ENCODE data around the gene WNT5B.
A peak's percentile ranks its signal among the peaks of the same experiment; 100 is the strongest.

WNT5B gene

DNA sequence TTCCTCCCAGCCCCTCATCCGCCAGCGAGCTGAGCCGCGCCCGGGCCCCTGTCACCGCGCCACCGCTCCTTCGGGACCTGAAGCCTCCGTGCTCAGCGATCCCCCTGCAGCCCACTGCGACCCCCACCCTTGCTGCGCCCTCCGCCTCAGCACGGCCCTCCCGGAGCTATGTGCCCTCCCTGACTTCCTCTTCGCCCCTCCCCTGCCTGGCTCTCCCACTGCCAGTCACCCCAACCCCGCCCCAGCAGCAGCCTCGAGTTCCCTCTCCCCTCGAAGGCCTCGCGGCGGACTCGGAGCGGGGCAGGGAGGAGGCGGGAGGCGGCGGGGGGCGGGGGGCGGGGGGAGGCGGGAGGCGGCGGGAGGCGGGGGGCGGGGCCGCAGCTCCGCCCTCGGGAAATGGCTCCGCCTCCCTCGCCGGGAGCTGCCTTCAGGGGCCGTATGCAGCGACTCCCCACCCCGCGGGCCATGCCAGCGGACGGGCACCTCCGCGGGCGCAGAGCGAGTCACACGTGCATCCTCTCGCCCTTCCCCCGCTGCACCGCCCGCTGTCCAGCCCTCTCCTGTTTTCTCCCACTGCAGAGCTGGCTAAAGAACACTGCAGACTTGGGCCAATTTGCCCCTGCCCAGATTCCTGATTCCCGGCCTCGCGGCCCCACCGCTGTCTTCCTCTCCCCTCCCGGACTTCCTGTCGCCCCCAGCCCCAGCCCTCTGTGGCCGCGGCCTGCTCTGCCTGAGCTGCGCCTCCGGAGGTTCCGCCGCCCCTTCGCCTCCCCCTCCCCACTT lies 32.7 kb downstream of the WNT5B start:
- H3K9ac ChIP-seq (ENCODE audit: low read length): peak overlapping the region; percentile 35; the same call in 1 of the 2 replicates
- H3K9me3 ChIP-seq (ENCODE audit: insufficient read depth, low read length): no peaks in the 10 kb centered on the region
- no peaks in the 10 kb centered on the region for H3K79me2 ChIP-seq (ENCODE audit: low read length)
- peak overlapping the region; percentile 72 for H3K4me2 ChIP-seq (ENCODE audit: low read length)
- H3K36me3 ChIP-seq (replicated peaks; ENCODE audit: low read depth, low read length): no peaks in the 10 kb centered on the region
- no peaks in the 10 kb centered on the region for H3K27me3 ChIP-seq (ENCODE audit: low read depth, low read length)
- no peak overlapping the region for H2AFZ ChIP-seq (ENCODE audit: low read depth, low read length)
- no peak for TF ChIP-seq EZH2phosphoT487 (IDR thresholded peaks at IDR 0.05; ENCODE audit: low read depth)
- TF ChIP-seq, protein P1, sequence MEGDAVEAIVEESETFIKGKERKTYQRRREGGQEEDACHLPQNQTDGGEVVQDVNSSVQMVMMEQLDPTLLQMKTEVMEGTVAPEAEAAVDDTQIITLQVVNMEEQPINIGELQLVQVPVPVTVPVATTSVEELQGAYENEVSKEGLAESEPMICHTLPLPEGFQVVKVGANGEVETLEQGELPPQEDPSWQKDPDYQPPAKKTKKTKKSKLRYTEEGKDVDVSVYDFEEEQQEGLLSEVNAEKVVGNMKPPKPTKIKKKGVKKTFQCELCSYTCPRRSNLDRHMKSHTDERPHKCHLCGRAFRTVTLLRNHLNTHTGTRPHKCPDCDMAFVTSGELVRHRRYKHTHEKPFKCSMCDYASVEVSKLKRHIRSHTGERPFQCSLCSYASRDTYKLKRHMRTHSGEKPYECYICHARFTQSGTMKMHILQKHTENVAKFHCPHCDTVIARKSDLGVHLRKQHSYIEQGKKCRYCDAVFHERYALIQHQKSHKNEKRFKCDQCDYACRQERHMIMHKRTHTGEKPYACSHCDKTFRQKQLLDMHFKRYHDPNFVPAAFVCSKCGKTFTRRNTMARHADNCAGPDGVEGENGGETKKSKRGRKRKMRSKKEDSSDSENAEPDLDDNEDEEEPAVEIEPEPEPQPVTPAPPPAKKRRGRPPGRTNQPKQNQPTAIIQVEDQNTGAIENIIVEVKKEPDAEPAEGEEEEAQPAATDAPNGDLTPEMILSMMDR (IDR thresholded peaks at IDR 0.05; ENCODE audit: low read depth, low read length): no peak
- no peaks in the 10 kb centered on the region for H3K4me1 ChIP-seq (ENCODE audit: low read length)
- no peaks in the 10 kb centered on the region for H4K20me1 ChIP-seq (ENCODE audit: insufficient read depth, low read length)
- peak overlapping the region; percentile 71 for H3K4me3 ChIP-seq (ENCODE audit: low read length)
- 0 out of 2 replicates have a peak overlapping the region, but pooled peaks have one; percentile 11 for H3K27ac ChIP-seq (ENCODE audit: low read length)

GRCh38 chr12:1662761-1663439 lies 33.9 kb downstream of the WNT5B start:
- Histone ChIP-seq H3K9me3 (ENCODE audit: insufficient read depth, low read length) (no peaks in the 10 kb centered on the region), H4K20me1 (ENCODE audit: insufficient read depth, low read length) (no peaks in the 10 kb centered on the region), H3K4me1 (ENCODE audit: low read length) (no peaks in the 10 kb centered on the region), H3K4me3 (ENCODE audit: low read length) (no peak overlapping the region), H3K27me3 (ENCODE audit: low read depth, low read length) (no peaks in the 10 kb centered on the region), H3K9ac (ENCODE audit: low read length) (no peak overlapping the region), H3K27ac (ENCODE audit: low read length) (no peak overlapping the region), H2AFZ (ENCODE audit: low read depth, low read length) (no peak overlapping the region), H3K4me2 (ENCODE audit: low read length) (no peak overlapping the region), H3K36me3 (replicated peaks; ENCODE audit: low read depth, low read length) (no peaks in the 10 kb centered on the region), H3K79me2 (ENCODE audit: low read length) (no peaks in the 10 kb centered on the region)
- TF ChIP-seq, protein P1 (IDR thresholded peaks at IDR 0.05; ENCODE audit: low read depth, low read length): no peak
- TF ChIP-seq EZH2phosphoT487 (IDR thresholded peaks at IDR 0.05; ENCODE audit: low read depth): no peak

GRCh38 chr12:1663440-1664132 lies 34.6 kb downstream of the WNT5B start:
- no peaks in the 10 kb centered on the region for H3K27me3 ChIP-seq (ENCODE audit: low read depth, low read length)
- no peaks in the 10 kb centered on the region for H4K20me1 ChIP-seq (ENCODE audit: insufficient read depth, low read length)
- H3K79me2 ChIP-seq (ENCODE audit: low read length): no peaks in the 10 kb centered on the region
- H3K36me3 ChIP-seq (replicated peaks; ENCODE audit: low read depth, low read length): no peaks in the 10 kb centered on the region
- no peak overlapping the region for H3K27ac ChIP-seq (ENCODE audit: low read length)
- no peak overlapping the region for H3K4me2 ChIP-seq (ENCODE audit: low read length)
- TF ChIP-seq, protein P1 (IDR thresholded peaks at IDR 0.05; ENCODE audit: low read depth, low read length): no peak
- TF ChIP-seq EZH2phosphoT487 (IDR thresholded peaks at IDR 0.05; ENCODE audit: low read depth): no peak
- H3K4me3 ChIP-seq (ENCODE audit: low read length): no peak overlapping the region
- H3K9me3 ChIP-seq (ENCODE audit: insufficient read depth, low read length): no peaks in the 10 kb centered on the region
- no peak overlapping the region for H3K9ac ChIP-seq (ENCODE audit: low read length)
- no peaks in the 10 kb centered on the region for H3K4me1 ChIP-seq (ENCODE audit: low read length)
- no peak overlapping the region for H2AFZ ChIP-seq (ENCODE audit: low read depth, low read length)

DNA sequence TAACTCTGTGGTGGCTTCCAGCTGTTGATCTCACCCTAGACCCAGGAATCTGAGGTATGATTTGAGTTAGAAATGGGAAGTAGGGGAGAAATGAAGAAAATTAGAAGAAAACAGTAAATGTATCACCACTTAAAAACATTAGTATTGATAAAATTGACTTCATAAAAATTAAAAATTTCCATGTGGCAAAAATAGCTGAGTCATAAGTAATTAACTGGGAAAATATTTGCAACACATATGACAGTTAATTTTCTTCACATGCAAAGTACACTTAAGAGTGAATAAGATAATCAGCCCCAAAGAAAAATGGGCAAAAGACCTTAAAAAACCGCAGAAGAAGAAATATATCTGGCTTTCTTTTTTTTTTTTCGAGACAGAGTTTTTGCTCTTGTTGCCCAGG lies 36.3 kb downstream of the WNT5B start:
- Histone ChIP-seq H3K36me3 (replicated peaks; ENCODE audit: low read depth, low read length) (no peaks in the 10 kb centered on the region), H3K4me2 (ENCODE audit: low read length) (no peak overlapping the region), H4K20me1 (ENCODE audit: insufficient read depth, low read length) (no peaks in the 10 kb centered on the region), H3K27me3 (ENCODE audit: low read depth, low read length) (no peaks in the 10 kb centered on the region), H3K9me3 (ENCODE audit: insufficient read depth, low read length) (no peaks in the 10 kb centered on the region), H3K4me1 (ENCODE audit: low read length) (no peaks in the 10 kb centered on the region), H3K79me2 (ENCODE audit: low read length) (no peaks in the 10 kb centered on the region), H2AFZ (ENCODE audit: low read depth, low read length) (no peak overlapping the region), H3K4me3 (ENCODE audit: low read length) (no peak overlapping the region), H3K27ac (ENCODE audit: low read length) (no peak overlapping the region), H3K9ac (ENCODE audit: low read length) (no peak overlapping the region)
- no peak for TF ChIP-seq EZH2phosphoT487 (IDR thresholded peaks at IDR 0.05; ENCODE audit: low read depth)
- TF ChIP-seq, protein P1 (IDR thresholded peaks at IDR 0.05; ENCODE audit: low read depth, low read length): no peak

All from OCI-LY3 (cell line).